ENCODE data around the gene GALNT2. TPM values are rescaled to one million over a fixed set of nuclear protein-coding genes. Genes with fewer than 3 reads are reported as not detected.

Gene GALNT2
- total and polyA plus RNA-seq, 2 experiments from 2014 or later = 96.7 to 143 TPM

GRCh38 chr1:230105754-230106625 lies 39.0 kb downstream of the GALNT2 start:
- TF ChIP-seq EZH2 (IDR thresholded peaks at IDR 0.05; ENCODE audit: borderline replicate concordance) = no peak
- TF ChIP-seq CTCF (IDR thresholded peaks at IDR 0.05; ENCODE audit: poor library complexity) = no peak
- Histone ChIP-seq H3K4me2 (peak overlapping the region; percentile 70), H3K9me2 (replicated peaks; ENCODE audit: insufficient read depth) (no peaks in the 10 kb centered on the region), H3K27ac (peak overlapping the region; percentile 93), H2AFZ (no peak overlapping the region), H3K4me1 (ENCODE audit: insufficient read depth) (peaks cover 48% of the 10 kb centered on the region), H3K27me3 (no peaks in the 10 kb centered on the region), H3K9me3 (ENCODE audit: low read depth) (no peaks in the 10 kb centered on the region), H3K36me3 (replicated peaks; ENCODE audit: insufficient read depth, low read depth) (no peaks in the 10 kb centered on the region), H3K79me2 (peaks cover 69% of the 10 kb centered on the region), H4K20me1 (ENCODE audit: insufficient read depth, poor library complexity, severe bottlenecking) (peaks cover 4% of the 10 kb centered on the region), H3K4me3 (no peak overlapping the region)
- WGBS (ENCODE audit: low lambda C conversion rate, missing lambda C conversion rate) = 67% methylated on average over 10 of the region's 10 CpGs
- DNase-seq (ENCODE audit: low spot score) = peak; percentile 73

DNA sequence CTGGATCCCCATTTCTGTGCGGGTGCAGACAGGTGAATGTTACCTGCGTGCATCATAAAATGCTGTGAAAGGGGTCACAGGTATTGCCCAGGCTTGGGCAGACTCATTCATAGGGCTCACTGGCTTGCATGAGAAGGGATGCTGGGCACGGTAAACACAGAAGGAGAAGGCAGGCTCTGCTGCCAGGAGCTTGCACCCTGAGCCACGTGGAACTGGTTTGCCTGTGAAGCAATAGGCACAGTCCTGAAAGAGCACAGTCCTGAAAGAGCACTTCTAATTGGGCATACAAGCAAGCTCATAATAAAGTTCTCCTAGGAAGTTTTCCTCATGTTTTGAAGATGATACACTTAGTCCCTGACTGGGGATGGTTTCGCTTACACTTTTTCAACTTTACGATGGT lies 40.9 kb downstream of the GALNT2 start:
- no peaks in the 10 kb centered on the region for H3K27me3 ChIP-seq
- peaks cover 67% of the 10 kb centered on the region for H3K79me2 ChIP-seq
- no peaks in the 10 kb centered on the region for H3K9me3 ChIP-seq (ENCODE audit: low read depth)
- H3K9me2 ChIP-seq (replicated peaks; ENCODE audit: insufficient read depth) = no peaks in the 10 kb centered on the region
- no peak for DNase-seq (ENCODE audit: low spot score)
- no peak for TF ChIP-seq EZH2 (IDR thresholded peaks at IDR 0.05; ENCODE audit: borderline replicate concordance)
- no peak for TF ChIP-seq CTCF (IDR thresholded peaks at IDR 0.05; ENCODE audit: poor library complexity)
- no peak for TF ChIP-seq EZH2phosphoT487 (IDR thresholded peaks at IDR 0.05; ENCODE audit: low read depth, severe bottlenecking, unreplicated experiment)
- H3K4me2 ChIP-seq = no peak overlapping the region
- 87% methylated on average over 6 of the region's 6 CpGs for WGBS (ENCODE audit: low lambda C conversion rate, missing lambda C conversion rate)
- H3K4me3 ChIP-seq = no peak overlapping the region
- H4K20me1 ChIP-seq (ENCODE audit: insufficient read depth, poor library complexity, severe bottlenecking) = peaks cover 10% of the 10 kb centered on the region
- no peak overlapping the region for H2AFZ ChIP-seq
- H3K36me3 ChIP-seq (replicated peaks; ENCODE audit: insufficient read depth, low read depth) = no peaks in the 10 kb centered on the region
- H3K27ac ChIP-seq = no peak overlapping the region
- peaks cover 66% of the 10 kb centered on the region for H3K4me1 ChIP-seq (ENCODE audit: insufficient read depth)

DNA sequence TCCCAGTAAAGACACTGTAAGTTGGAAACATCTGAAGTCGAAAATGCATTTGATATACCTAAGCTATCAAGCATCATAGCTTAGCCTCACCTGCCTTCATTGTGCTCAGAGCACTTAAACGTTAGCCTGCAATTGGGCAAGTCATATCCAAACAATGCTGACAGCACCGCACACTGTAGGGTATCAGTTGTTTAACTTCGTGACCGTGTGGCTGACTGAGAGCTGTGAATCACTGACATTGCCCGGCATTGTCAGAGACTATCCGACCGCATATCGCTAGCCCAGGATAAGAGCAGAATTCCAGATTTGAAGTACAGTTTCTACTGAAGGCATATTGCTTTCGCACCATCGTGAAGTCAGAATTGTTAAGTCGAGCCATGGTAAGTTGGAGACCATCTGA lies 41.5 kb downstream of the GALNT2 start:
- H3K79me2 ChIP-seq = peaks cover 66% of the 10 kb centered on the region
- H3K4me3 ChIP-seq = no peak overlapping the region
- H3K27me3 ChIP-seq = no peaks in the 10 kb centered on the region
- no peak overlapping the region for H2AFZ ChIP-seq
- H3K27ac ChIP-seq = no peak overlapping the region
- H3K4me2 ChIP-seq = no peak overlapping the region
- 85% methylated on average over 12 of the region's 12 CpGs for WGBS (ENCODE audit: low lambda C conversion rate, missing lambda C conversion rate)
- peaks cover 10% of the 10 kb centered on the region for H4K20me1 ChIP-seq (ENCODE audit: insufficient read depth, poor library complexity, severe bottlenecking)
- H3K9me2 ChIP-seq (replicated peaks; ENCODE audit: insufficient read depth) = no peaks in the 10 kb centered on the region
- TF ChIP-seq CTCF (IDR thresholded peaks at IDR 0.05; ENCODE audit: poor library complexity) (no peak), EZH2 (IDR thresholded peaks at IDR 0.05; ENCODE audit: borderline replicate concordance) (no peak), EZH2phosphoT487 (IDR thresholded peaks at IDR 0.05; ENCODE audit: low read depth, severe bottlenecking, unreplicated experiment) (no peak)
- H3K36me3 ChIP-seq (replicated peaks; ENCODE audit: insufficient read depth, low read depth) = no peaks in the 10 kb centered on the region
- no peak for DNase-seq (ENCODE audit: low spot score)
- H3K9me3 ChIP-seq (ENCODE audit: low read depth) = no peaks in the 10 kb centered on the region
- peaks cover 66% of the 10 kb centered on the region for H3K4me1 ChIP-seq (ENCODE audit: insufficient read depth)
